Progenitor cell of endocrine pancreas (in vitro differentiated cells): ENCODE data around the gene SAYSD1. TPM values are rescaled to one million over a fixed set of nuclear protein-coding genes. Genes with fewer than 3 reads are reported as not detected.

Source experiments
- DNase-seq: peaks from one replicate; pipeline ENCODE4 v3.0.0; 2021; ENCODE audit warnings: low spot score; ENCODE audit not compliant: unreplicated experiment
- H3K27ac Mint-ChIP-seq: 2 replicates; pipeline ENCODE4 v1.8.0; 2021; ENCODE audit warnings: mild to moderate bottlenecking, moderate library complexity, mixed read lengths
- H3K27me3 Mint-ChIP-seq: 2 replicates; pipeline ENCODE4 v1.8.0; 2021; ENCODE audit warnings: mixed read lengths
- H3K36me3 Mint-ChIP-seq: 2 replicates; pipeline ENCODE4 v1.8.0; 2022; ENCODE audit warnings: mixed read lengths; ENCODE audit not compliant: insufficient read depth
- H3K4me1 Mint-ChIP-seq: 2 replicates; pipeline ENCODE4 v1.8.0; 2021; ENCODE audit warnings: low read depth, mixed read lengths
- H3K4me3 Mint-ChIP-seq: 2 replicates; pipeline ENCODE4 v1.8.0; 2021; ENCODE audit warnings: low read depth, mild to moderate bottlenecking, moderate library complexity, mixed read lengths
- H3K9me3 Mint-ChIP-seq: 2 replicates; pipeline ENCODE4 v1.8.0; 2021; ENCODE audit warnings: low read depth, mixed read lengths
- CTCF ChIP-seq: fragments of 200-600 bp; sonication (generic); IDR thresholded peaks from one replicate; pipeline ENCODE4 v1.5.0; 2021; ENCODE audit warnings: antibody characterized with exemption, mild to moderate bottlenecking; ENCODE audit not compliant: unreplicated experiment
- total RNA-seq: library from RNA; stranded (reverse); gene quantifications from 2 replicates; pipeline ENCODE4 v1.2.1, GENCODE V29; 2021

The SAYSD1 gene
- total RNA-seq, 1 donor from 2014 or later, result 17.4 TPM

DNA sequence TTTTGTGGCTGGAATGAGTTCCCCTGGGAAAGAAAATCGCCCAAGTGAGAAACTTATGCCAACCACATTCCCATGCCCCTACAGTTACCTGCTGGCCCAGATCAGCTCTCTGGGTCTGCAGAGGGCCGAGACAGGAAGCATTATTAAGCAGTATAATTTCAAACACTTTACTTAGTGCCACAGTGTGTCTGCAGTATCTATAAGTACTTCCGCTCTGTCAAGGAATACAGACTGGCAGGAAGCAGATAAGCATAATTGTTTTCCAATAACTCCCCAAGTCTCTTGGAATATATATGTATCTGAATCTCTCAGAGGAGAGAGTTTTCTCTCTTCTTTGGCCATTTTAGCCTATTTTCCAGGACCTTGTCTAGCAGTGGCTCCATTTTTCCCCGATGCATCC is 24.9 kb downstream of the SAYSD1 start:
- H3K4me1 Mint-ChIP-seq, result peaks cover 42% of the 10 kb centered on the region
- no peak overlapping the region for H3K4me3 Mint-ChIP-seq
- no peaks in the 10 kb centered on the region for H3K9me3 Mint-ChIP-seq
- no peak for DNase-seq
- no peaks in the 10 kb centered on the region for H3K36me3 Mint-ChIP-seq
- TF ChIP-seq CTCF, result no peak
- peaks cover 19% of the 10 kb centered on the region for H3K27me3 Mint-ChIP-seq
- no peak overlapping the region for H3K27ac Mint-ChIP-seq

- peak; percentile 53 for DNase-seq
- H3K27me3 Mint-ChIP-seq, result peaks cover 19% of the 10 kb centered on the region
- H3K9me3 Mint-ChIP-seq, result no peaks in the 10 kb centered on the region
- no peaks in the 10 kb centered on the region for H3K36me3 Mint-ChIP-seq
- H3K27ac Mint-ChIP-seq, result no peak overlapping the region
- H3K4me3 Mint-ChIP-seq, result no peak overlapping the region
- TF ChIP-seq CTCF, result peak; percentile 65
- H3K4me1 Mint-ChIP-seq, result peaks cover 32% of the 10 kb centered on the region
Observed at GRCh38 chr6:39088331-39088730, 26.7 kb downstream of the SAYSD1 start.

DNA sequence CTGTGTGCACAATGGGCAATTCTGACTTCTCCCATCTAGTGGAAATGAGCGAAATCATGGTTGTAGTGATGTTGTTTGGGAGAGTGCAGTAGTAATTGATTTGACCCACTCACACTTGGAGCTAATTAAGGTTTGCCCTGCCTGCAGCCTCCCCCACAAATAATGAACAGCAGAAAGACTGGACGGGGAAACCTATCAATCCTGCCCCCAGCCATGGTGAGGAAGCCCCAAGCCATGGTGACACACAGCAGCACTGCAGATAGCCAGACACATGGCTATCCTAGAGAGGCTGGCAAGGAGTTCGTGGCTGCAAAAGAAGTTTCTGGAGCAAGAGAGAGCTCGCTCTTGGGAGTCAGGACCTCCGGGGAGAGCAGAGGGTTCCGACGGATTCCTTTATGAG is 27.8 kb downstream of the SAYSD1 start:
- H3K36me3 Mint-ChIP-seq, result no peaks in the 10 kb centered on the region
- peaks cover 19% of the 10 kb centered on the region for H3K27me3 Mint-ChIP-seq
- H3K4me3 Mint-ChIP-seq, result no peak overlapping the region
- no peak for TF ChIP-seq CTCF
- no peak overlapping the region for H3K27ac Mint-ChIP-seq
- DNase-seq, result no peak
- no peaks in the 10 kb centered on the region for H3K9me3 Mint-ChIP-seq
- H3K4me1 Mint-ChIP-seq, result peaks cover 22% of the 10 kb centered on the region

DNA sequence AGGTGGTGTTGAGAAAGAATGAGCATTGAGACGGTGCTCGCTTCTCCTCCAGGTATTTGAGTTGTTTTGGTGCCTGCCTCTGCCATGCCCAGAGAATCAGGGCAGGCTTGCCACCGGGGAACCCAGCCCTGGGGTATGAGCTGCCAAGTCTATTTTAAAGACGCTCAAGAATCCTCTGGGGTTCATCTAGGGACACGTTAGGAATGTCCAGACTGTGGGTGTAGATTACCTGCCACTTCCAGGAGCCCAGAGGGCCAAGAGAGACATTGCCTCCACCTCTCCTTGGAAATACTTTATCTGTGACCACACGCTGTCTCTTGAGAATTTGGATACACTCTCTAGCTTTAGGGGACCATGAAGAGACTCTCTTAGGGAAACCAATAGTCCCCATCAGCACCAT is 28.3 kb downstream of the SAYSD1 start:
- peaks cover 19% of the 10 kb centered on the region for H3K27me3 Mint-ChIP-seq
- H3K4me3 Mint-ChIP-seq, result no peak overlapping the region
- no peak overlapping the region for H3K27ac Mint-ChIP-seq
- no peaks in the 10 kb centered on the region for H3K9me3 Mint-ChIP-seq
- no peak for TF ChIP-seq CTCF
- H3K4me1 Mint-ChIP-seq, result peaks cover 18% of the 10 kb centered on the region
- no peaks in the 10 kb centered on the region for H3K36me3 Mint-ChIP-seq
- no peak for DNase-seq

- DNase-seq, result no peak
- Mint-ChIP-seq H3K36me3 (no peaks in the 10 kb centered on the region), H3K4me1 (peaks cover 15% of the 10 kb centered on the region), H3K27me3 (peaks cover 19% of the 10 kb centered on the region), H3K27ac (no peak overlapping the region), H3K9me3 (no peaks in the 10 kb centered on the region), H3K4me3 (no peak overlapping the region)
- TF ChIP-seq CTCF, result no peak
Observed at GRCh38 chr6:39086294-39086693, 28.7 kb downstream of the SAYSD1 start.
